8988T (cell line): ENCODE measurements around the gene CYTH1.
A peak's percentile ranks its signal among the peaks of the same experiment; 100 is the strongest.

Source experiments
- DNase-seq: peaks from one replicate; pipeline ENCODE4 v3.0.0; 2011

The CYTH1 gene

DNA sequence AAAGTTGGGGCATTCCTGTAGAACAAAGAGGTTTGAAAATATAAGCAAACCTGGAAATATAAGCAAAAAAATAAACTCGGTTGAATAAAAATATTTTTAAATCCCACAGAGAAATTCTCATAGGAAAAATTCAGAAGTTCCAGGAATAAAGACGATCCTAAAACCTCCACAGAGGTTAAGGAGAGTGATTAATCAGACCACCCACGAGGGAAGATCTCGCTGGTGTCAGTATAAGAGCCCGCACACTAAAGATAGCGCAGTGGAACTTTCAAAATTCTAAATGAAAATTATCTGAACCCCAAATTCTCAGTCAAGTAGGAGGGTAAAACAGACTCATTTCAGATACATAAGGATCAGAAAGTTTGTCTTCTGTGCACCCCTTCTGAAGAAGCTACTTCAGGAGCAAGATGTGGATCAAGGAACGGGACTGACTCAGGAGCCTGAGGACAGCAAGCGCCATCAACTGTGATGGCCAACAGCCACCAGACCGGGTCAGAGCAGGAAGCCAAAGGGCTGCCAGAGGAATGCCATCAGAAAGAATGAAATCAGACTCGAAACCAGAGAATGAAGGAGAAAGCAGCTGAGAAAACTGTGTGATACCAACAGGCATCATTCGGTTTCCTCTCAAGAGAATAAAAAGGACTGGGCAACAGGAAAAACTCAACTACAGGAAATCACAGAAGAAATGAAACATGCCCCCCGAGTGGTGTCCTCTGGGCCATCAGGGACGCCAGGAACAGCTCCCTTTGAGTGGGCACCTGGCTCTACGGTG, 66.9 kb downstream of the CYTH1 start:
- no peak for DNase-seq

GRCh38 chr17:78714534-78714933, 67.5 kb downstream of the CYTH1 start:
- no peak for DNase-seq

DNA sequence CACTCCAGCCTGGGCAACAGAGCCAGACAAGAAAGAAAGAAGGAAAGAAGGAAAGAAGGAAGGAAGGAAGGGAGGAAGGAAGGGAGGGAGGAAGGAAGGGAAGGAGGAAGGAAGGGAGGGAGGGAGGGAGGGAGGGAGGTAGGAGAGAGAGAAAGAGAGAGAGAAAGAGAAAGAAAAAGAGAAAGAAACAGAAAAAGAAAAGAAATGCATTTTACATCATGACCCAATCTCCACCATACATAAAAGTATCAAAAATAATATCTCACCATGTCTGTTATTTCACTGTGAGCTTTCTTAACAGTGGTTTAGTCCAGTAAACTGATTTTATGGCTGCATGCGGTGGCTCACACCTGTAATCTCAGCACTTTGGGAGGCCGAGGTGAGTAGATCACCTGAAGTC, 70.0 kb downstream of the CYTH1 start:
- DNase-seq, result no peak

DNA sequence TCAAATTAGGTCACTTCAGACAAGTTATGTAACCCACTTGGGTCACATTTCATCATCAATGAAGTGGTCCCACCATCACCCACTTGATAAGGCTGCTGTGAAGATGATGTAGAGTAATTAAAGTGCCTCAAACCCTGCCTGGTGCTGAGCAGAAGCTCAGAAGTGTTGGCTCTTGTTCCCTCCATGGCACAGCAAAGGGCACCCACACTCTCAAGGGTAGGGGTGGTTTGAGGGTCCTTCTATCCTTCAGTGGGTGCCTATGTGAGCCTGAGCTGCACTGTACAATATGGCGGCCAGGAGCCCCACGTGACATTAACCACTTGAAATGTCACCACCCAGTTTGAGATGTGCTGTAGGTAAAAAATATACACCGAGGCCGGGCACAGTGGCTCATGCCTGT, 71.5 kb downstream of the CYTH1 start:
- no peak for DNase-seq

GRCh38 chr17:78709751-78710181, 72.3 kb downstream of the CYTH1 start:
- DNase-seq, result no peak

- no peak for DNase-seq
These were observed 72.9 kb downstream of the CYTH1 start for GRCh38 chr17:78709119-78709681.

DNA sequence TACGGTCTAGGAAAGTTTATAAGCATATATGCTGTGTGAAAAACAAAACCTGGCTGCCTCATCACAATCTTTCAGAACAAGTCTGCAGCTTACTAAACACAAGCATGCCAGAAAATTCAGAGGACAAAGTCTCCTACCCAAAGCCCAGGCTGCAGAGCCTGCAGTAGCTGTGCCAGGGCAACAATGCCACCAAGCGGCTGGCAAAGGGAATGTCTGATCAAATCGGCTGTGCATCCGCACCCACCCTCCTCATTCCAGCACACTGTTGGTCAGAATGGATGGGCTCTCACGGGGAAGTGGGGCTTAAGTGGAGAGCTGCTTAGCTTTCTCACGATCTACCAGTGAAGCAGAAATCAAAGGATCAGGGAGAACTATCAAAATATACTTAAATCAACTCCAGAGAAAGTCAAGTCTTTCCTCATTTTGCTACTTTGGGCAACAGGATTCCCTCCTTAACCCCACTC, 73.5 kb downstream of the CYTH1 start:
- peak; percentile 65 for DNase-seq

- DNase-seq, result no peak
These were observed 74.2 kb downstream of the CYTH1 start for GRCh38 chr17:78707923-78708322.

GRCh38 chr17:78707016-78707415, 75.1 kb downstream of the CYTH1 start:
- DNase-seq, result no peak

DNA sequence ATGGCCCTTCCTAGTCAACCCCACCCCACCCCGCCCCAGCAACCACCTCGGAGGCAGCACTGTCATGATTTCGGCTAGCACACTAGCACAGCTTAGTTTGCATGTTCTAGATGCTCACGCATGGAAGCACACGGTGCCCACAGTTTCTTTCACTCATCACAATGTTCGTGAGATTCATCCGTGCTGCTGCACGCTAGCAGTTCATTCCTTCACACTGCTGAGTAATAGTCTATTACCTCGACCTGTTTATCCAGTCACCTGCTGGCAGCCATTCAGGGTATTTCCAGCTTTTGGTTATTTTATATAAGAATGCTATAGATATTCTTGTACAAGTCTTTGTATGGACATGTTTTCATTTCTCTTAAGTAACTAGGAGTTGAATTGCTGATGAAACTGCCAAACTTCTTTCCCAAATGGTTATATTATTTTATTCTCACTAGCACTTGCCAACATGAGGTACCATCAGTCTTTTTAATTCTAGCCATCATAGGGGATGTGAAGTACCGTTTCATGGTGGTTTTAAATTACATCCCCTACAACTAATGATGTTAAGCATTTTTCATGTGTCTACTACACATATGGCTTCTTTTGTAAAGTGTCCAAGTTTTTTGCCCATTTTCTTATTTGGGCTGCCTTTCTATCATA, 75.7 kb downstream of the CYTH1 start:
- no peak for DNase-seq

DNA sequence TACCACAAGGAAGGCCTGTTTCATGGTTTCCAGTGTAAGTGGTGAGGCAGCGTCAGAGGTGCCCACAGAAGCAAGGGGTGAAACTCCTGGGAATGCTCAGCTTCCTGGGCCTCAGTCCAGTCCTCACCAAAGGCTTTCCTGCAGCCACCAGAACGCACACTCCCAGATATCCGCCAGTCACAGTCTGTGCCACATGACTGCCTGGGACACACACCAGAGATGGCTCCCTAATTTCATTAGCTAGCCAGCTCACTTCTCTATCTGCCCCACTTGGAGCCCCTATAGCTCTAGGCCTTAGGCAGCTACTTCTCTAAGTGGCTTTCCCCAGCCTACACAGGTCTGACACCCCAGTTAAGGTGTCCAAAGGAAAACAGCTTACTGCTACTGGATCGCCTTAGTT, 77.0 kb downstream of the CYTH1 start:
- no peak for DNase-seq

GRCh38 chr17:78704594-78704993, 77.5 kb downstream of the CYTH1 start:
- no peak for DNase-seq

- no peak for DNase-seq
These were observed 84.3 kb downstream of the CYTH1 start for GRCh38 chr17:78697554-78698343.

DNA sequence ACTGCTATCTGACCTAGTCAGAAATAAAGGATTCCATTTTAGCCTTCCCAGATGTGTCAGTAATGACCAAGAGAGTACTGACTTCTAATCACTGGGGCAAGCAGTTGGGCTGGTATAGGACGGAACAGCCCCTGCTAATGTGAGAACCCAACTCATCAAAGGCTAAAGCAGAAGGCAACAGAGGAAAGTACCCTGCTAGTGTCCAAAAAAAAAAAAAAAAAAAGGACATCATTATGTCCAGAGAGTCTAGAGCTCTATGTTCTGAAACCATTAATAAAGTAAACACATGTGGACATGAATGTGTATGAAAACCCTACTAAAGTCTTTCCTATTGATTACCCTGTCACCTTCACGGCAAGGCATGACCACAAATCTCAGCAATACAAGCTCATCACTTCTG, 85.0 kb downstream of the CYTH1 start:
- no peak for DNase-seq

- DNase-seq, result no peak
These were observed 85.8 kb downstream of the CYTH1 start for GRCh38 chr17:78696016-78696982.

DNA sequence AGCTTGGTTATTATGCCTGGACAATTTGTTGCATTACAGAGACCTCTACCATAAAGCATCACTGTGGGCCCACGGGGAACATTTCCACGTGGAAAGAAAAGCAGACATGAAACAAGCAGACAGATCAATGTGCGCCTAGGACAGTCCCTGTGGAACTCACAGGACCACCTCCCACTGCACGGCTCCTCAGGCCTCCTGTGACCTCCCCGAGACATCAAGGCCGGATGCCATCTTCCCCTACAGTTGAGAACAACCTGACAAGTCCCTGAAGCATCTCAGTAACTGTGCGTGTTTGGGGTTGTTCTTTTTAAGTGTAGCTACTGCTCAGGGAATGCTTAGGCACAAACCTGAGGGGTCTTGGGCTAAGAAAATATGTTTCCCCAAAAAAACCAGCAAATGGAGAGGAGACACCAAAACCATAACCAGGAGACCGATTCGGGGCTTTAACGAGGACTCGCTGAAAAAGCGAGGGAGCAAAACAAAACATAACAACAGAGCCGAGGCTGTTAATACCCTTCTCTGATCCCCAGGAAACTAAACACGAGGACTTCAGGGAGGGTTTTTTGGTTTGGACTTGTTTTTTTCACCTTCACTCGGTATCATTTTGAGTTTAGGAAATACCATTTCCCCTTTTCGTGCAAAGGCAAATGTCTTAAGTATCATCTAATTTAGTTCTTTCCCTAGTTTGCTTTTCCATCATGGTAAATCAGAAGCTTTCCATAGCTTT, 87.1 kb downstream of the CYTH1 start:
- DNase-seq, result no peak

DNA sequence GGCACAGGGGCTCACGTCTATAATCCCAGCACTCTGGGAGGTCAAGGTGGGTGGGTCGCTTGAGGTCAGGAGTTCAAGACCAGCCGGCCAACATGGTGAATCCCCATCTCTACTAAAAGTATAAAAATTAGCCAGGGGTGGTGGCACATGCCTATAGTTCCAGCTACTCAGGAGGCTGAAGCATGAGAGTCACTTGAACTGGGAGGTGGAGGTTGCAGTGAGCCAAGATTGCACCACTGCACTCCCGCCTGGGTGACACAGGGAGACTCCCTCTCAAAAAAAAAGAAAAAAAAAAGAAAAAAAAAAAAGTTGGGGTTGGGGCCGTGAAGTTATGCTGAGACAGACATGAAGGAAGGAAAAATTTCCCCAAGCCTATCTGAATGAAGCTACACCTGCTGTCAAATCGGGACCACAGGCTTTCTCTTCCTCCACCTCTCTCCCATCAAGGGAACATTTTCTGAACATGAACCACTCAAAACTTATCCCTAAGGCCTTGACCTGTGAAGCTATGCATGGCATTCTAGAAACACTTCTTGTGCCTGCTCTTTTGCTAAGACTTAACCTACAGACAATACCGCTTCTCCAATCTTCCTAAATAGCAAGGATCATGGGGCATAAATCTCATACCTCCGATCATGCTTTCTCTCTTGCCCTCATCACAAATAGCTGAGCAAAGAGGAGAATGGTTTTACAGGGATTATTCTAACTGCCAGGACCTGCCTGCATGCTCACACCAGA, 88.6 kb downstream of the CYTH1 start:
- no peak for DNase-seq

- DNase-seq, result no peak
These were observed 89.5 kb downstream of the CYTH1 start for GRCh38 chr17:78692460-78693010.

DNA sequence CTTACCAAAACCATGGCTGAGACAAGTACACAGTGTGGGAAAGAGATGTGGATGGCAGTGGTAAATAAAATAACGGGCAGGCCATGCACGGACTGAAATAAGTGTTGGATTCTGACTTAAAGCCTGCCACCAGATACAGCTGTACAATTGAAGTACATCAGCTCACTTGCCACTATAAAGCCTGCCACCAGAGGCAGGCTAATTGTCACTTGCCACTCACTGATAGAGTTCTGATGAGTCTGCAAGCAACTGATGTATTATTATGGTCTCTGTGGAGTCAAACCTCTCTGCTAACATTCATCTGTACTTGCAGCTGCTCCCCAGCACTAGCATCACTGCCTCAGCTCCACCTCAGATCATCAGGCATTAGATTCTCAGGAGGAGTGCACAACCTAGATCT, 93.0 kb downstream of the CYTH1 start:
- DNase-seq, result no peak

GRCh38 chr17:78687944-78688343, 94.1 kb downstream of the CYTH1 start:
- DNase-seq, result no peak
